ENCODE results near the gene PCDHGB6.
"Not testable (repeated sequence)": the region's sequence is repeated elsewhere in the genome, so short reads cannot be mapped to it uniquely, and the experiment has no call there.

Gene PCDHGB6

DNA sequence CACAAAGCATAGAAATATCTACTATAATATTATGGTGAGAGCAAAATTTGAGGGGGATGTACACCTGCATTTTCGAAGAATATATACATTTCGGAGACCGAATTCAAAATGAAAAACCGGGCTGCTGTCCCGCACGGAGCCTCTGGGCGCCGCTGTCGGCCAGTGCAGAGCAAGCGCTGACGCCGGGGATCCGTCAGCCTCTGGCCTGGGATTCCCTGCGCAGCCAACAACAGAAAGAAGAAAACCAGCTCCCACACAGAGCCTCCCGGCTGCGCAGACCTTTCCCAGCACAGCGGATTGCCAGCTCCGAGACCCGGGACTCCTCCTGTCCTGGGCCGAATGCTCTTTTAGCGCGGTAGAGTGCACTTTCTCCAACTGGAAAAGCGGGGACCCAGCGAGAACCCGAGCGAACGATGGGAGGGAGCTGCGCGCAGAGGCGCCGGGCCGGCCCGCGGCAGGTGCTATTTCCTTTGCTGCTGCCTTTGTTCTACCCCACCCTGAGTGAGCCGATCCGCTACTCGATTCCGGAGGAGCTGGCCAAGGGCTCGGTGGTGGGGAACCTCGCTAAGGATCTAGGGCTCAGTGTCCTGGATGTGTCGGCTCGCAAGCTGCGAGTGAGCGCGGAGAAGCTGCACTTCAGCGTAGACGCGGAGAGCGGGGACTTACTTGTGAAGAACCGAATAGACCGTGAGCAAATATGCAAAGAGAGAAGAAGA, at the start of gene PCDHGB6:
TSS of gene PCDHGB6 (plus strand) at position 232 of the 716 bp plus-strand sequence. CDS start at position 414, 182 bp downstream.
- not testable (repeated sequence) for DNase-seq (ENCODE audit: low read depth)

DNA sequence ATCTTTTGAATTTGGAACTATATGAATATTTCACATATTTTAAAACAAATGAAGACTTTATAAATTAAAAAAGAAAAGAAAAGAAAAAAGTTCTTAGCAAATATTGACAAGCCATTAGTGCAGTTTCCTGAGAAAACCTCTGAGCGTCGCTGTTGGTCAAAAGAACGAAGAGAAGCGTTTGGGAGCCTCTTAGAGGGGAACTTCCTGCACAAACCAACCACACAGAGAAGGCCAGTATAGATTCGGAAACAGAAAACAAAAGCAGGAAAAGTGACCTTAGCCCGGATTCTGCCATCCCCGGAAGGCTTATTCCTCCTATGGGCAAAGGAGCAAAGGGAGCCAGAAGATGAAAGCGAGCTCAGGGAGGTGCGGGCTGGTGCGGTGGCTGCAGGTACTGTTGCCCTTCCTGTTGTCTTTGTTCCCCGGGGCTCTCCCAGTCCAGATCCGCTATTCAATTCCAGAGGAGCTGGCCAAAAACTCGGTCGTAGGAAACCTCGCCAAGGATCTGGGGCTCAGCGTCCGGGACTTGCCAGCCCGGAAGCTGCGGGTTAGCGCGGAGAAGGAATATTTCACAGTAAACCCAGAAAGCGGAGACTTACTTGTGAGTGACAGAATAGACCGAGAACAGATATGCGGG, 47.9 kb upstream of the PCDHGB6 start, which contains the start of gene PCDHGB2:
TSS of gene PCDHGB2 (plus strand) at position 205 of the 637 bp plus-strand sequence. CDS start at position 347, 142 bp downstream.
- no peak for DNase-seq (ENCODE audit: low read depth)

DNA sequence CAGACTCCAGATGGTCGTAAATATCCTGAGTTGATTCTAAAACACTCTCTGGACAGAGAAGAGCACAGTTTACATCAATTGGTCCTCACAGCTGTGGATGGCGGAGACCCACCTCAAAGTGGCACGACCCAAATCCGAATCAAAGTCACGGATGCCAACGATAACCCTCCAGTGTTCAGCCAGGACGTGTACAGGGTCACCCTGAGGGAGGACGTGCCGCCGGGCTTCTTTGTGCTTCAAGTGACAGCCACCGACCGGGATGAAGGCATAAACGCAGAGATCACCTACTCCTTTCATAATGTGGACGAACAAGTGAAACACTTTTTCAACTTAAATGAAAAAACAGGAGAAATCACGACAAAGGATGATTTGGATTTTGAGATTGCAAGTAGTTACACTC, 47.1 kb upstream of the PCDHGB6 start:
- no peak for DNase-seq (ENCODE audit: low read depth)

DNA sequence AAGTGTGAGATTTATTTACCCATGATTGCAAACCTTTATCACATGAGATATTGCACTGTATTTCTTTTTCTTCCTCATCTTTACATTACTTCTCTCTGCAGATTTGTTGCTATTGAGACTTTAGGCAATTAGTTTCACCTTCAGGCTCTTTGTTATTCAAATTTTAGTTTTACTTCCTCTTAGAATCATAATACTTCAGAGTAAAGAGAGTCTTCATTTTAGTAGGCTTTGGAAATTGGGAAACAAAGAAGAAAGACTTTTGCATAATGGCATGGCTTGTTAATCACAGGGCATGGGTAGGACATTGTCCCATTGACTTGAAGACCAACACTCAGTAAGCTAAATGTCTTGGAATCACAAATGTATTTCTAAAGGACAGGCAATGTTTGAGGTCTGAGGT, 45.1 kb upstream of the PCDHGB6 start:
- DNase-seq (ENCODE audit: low read depth), result no peak

DNA sequence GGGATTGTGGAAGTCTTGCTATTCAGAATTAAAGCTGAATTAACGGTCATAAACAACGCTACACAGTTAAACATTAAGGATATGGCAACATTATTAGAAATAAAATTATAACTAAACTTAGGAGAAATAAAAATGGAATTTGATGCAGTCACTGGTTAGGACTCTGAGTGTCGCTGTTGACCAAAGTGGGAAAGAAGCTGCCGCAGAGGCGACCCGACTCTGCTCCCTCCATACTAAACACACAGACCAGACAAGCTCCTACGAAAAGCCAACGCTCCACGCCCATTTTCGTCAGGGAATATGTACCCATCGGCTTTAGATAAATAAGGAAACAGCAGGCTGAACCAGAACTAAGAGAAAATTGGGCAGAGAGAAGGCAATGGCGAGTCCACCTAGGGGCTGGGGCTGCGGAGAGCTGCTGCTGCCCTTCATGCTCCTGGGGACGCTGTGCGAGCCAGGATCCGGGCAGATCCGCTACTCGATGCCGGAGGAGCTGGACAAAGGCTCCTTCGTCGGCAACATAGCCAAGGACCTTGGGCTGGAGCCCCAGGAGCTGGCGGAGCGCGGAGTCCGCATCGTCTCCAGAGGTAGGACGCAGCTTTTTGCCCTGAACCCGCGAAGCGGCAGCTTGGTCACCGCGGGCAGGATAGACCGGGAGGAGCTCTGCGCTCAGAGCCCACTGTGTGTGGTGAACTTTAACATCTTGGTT, 43.7 kb upstream of the PCDHGB6 start, which contains the start of gene PCDHGA5:
TSS of gene PCDHGA5 (plus strand) at position 211 of the 709 bp plus-strand sequence. CDS start at position 380, 169 bp downstream.
- DNase-seq (ENCODE audit: low read depth), result no peak

DNA sequence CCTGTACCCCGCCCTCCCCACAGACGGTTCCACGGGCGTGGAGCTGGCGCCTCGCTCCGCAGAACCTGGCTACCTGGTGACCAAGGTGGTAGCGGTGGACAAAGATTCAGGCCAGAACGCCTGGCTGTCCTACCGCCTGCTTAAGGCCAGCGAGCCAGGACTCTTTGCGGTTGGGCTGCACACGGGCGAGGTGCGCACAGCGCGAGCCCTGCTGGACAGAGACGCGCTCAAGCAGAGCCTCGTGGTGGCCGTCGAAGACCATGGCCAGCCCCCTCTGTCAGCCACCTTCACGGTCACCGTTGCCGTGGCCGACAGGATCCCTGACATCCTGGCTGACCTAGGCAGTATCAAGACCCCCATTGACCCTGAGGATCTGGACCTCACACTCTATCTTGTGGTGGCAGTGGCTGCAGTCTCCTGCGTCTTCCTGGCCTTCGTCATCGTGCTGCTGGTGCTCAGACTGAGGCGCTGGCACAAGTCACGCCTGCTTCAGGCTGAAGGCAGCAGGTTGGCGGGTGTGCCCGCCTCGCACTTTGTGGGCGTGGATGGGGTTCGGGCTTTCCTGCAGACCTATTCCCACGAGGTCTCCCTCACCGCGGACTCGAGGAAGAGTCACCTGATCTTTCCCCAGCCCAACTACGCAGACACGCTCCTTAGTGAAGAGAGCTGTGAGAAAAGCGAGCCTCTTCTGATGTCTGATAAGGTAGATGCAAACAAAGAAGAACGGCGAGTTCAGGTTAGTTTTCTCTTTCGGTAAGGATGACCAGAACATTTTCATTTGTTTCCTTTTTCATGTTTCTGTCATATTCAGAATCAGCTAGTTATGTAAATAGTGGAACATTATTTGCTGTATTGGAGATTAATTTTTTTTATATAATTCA, 41.6 kb upstream of the PCDHGB6 start:
- no peak for DNase-seq (ENCODE audit: low read depth)

DNA sequence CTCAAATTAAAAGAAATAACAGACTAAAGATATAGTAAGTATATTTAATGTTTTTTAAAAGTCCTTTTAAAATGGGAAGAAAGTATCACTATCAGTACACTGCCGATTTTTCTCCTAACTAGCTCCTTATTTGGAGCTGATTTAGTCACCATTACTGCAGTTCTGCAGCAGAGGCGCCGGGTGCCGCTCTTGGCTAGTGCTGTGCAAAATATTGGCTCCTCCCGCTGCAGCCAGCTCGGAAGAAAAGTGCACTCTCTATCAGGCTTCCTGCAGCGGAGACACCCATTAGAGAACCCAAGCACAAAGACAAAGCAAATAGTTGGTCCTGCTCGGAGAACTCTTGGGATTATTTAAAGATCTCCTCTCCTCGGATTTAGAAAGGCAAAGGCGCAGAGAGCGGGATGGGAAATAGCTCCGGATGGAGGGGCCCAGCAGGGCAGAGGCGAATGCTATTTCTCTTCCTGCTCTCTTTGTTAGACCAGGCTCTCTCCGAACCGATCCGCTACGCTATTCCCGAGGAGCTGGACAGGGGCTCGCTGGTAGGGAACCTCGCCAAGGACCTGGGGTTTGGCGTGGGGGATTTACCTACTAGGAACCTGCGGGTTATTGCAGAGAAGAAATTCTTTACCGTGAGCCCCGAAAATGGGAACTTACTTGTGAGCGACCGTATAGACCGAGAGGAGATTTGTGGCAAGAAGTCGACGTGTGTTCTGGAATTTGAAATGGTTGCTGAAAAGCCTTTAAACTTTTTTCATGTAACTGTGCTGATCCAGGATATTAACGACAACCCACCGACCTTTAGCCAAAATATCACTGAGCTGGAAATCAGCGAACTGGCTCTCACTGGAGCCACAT, 37.6 kb upstream of the PCDHGB6 start, which contains the start of gene PCDHGB3:
TSS of gene PCDHGB3 (plus strand) at position 249 of the 855 bp plus-strand sequence. CDS start at position 402, 153 bp downstream.
- peak; percentile 11 for DNase-seq (ENCODE audit: low read depth)

DNA sequence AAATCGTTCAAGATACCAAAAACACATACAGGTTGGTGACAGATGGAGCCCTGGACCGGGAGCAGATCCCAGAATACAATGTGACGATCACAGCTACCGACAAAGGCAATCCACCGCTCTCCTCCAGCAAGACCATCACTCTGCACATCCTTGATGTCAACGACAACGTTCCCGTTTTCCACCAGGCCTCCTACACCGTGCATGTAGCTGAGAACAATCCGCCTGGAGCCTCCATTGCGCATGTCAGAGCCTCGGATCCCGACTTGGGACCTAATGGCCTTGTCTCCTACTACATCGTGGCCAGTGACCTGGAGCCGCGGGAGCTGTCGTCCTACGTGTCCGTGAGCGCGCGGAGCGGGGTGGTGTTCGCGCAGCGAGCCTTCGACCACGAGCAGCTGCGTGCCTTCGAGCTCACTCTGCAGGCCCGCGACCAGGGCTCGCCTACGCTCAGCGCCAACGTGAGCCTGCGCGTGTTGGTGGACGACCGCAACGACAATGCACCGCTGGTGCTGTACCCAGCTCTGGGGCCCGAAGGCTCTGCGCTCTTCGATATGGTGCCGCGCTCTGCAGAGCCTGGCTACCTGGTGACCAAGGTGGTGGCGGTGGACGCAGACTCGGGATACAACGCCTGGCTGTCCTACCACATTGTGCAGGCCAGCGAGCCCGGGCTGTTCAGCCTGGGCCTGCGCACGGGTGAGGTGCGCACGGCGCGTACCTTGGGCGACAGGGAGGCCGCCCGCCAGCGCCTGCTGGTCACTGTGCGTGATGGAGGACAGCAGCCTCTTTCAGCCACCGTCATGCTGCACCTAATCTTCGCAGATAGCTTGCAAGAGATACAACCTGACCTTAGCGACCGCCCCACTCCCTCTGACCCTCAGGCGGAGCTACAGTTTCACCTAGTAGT, 36.0 kb upstream of the PCDHGB6 start:
- DNase-seq (ENCODE audit: low read depth), result no peak

DNA sequence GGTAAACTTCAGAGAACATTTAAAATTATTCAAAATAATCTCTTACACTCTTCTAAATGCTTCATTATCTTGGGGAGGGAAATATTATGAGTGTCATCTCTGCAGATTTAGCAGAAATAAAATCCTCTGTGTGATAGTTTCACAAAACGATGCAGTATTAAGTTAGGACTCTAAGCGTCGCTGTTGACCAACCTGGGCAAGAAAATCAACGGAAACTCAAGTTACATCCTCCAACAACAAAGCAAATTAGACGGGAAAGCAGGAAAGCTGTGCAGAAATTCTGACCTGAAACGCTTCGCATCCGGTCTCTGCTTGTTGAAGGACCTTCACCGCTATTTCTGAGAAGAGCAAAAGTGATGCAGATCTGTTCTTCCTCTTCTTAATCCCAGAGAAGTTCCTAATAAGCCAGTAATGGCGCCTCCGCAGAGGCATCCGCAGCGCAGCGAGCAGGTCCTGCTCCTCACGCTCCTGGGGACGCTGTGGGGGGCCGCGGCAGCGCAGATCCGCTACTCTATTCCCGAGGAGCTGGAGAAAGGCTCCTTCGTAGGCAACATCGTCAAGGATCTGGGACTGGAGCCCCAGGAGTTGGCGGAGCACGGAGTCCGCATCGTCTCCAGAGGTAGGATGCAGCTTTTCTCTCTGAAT, 34.0 kb upstream of the PCDHGB6 start, which contains the start of gene PCDHGA6:
TSS of gene PCDHGA6 (plus strand) at position 219 of the 645 bp plus-strand sequence. CDS start at position 412, 193 bp downstream.
- no peak for DNase-seq (ENCODE audit: low read depth)

DNA sequence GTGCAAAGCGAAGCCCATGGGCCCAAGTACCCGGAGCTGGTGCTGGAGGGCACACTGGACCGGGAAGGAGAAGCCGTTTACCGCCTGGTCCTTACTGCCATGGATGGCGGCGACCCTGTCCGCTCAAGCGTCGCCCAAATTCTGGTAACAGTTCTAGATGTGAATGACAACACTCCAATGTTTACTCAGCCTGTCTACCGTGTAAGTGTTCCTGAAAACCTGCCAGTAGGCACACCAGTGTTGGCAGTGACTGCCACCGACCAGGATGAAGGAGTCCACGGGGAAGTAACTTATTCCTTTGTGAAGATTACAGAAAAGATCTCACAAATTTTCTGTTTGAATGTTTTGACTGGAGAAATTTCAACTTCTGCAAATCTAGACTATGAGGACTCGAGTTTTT, 33.2 kb upstream of the PCDHGB6 start:
- no peak for DNase-seq (ENCODE audit: low read depth)

DNA sequence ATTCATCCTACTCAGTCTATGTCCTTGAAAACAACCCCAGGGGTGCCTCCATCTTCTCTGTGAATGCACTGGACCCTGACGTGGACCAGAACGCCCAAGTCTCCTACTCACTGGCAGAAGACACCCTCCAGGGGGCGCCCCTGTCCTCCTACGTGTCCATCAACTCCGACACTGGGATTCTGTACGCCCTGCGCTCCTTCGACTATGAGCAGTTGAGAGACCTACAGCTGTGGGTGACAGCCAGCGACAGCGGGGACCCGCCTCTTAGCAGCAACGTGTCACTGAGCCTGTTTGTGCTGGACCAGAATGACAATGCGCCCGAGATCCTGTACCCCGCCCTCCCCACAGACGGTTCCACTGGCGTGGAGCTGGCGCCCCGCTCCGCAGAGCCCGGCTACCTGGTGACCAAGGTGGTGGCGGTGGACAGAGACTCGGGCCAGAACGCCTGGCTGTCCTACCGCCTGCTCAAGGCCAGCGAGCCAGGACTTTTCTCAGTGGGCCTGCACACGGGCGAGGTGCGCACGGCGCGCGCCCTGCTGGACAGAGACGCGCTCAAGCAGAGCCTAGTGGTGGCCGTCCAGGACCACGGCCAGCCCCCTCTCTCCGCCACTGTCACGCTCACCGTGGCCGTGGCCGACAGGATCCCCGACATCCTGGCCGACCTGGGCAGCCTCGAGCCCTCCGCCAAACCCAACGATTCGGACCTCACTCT, 32.2 kb upstream of the PCDHGB6 start:
- not testable (repeated sequence) for DNase-seq (ENCODE audit: low read depth)

DNA sequence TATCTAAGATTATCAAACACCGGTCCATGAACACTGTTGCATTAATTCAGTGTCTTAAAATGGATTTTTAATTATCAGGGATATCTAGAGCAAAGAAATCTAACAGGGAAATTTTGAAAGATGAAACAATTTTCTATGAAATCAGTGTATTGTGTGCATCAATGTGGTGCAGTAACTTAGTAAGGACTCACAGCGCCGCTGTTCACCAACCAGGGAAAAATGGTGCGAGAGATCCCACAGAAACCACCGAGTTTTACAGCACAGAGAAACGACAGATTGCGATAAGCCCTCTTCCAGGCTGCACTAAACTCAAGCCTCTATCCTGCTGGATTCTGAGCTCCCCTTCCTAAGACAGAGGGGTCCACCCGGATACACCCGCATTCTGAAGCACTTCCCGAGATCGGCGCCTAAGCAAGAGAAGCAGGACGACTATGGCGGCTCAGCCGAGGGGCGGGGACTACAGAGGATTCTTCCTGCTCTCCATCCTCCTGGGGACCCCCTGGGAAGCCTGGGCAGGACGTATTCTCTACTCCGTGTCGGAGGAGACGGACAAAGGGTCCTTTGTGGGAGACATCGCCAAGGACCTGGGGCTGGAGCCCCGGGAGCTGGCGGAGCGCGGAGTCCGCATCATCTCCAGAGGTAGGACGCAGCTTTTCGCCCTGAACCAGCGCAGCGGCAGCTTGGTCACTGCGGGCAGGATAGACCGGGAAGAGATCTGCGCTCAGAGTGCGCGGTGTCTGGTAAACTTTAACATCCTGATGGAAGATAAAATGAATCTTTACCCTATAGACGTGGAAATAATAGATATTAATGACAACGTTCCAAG, 25.1 kb upstream of the PCDHGB6 start, which contains the start of gene PCDHGA7:
TSS of gene PCDHGA7 (plus strand) at position 274 of the 826 bp plus-strand sequence. CDS start at position 432, 158 bp downstream.
- no peak for DNase-seq (ENCODE audit: low read depth)

DNA sequence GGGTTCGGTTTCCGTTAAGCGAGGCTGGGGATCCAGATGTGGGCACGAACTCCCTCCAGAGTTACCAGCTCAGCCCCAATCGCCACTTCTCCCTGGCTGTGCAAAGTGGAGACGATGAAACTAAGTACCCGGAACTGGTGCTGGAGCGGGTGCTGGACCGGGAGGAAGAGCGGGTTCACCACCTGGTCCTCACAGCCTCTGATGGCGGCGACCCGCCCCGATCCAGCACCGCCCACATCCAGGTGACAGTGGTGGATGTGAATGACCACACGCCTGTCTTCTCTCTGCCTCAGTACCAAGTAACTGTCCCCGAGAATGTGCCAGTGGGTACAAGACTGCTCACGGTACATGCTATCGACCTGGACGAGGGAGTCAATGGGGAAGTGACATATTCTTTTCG, 24.5 kb upstream of the PCDHGB6 start:
- DNase-seq (ENCODE audit: low read depth), result no peak

DNA sequence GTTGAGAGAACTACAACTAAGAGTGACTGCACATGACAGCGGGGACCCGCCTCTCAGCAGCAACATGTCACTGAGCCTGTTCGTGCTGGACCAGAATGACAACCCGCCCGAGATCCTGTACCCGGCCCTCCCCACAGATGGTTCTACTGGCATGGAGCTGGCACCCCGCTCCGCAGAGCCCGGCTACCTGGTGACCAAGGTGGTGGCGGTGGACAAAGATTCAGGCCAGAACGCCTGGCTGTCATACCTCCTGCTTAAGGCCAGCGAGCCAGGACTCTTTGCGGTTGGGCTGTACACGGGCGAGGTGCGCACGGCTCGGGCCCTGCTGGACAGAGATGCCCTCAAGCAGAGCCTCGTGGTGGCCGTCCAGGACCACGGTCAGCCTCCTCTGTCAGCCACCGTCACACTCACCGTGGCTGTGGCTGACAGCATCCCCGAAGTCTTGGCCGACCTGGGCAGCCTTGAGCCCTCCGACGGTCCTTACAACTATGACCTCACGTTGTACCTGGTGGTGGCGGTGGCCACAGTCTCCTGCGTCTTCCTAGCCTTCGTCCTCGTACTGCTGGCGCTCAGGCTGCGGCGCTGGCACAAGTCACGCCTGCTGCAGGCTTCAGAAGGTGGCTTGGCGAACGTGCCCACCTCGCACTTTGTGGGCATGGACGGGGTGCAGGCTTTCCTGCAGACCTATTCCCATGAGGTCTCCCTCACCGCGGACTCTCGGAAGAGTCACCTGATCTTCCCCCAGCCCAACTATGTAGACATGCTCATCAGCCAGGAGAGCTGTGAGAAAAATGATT, 23.2 kb upstream of the PCDHGB6 start:
- DNase-seq (ENCODE audit: low read depth), result no peak

DNA sequence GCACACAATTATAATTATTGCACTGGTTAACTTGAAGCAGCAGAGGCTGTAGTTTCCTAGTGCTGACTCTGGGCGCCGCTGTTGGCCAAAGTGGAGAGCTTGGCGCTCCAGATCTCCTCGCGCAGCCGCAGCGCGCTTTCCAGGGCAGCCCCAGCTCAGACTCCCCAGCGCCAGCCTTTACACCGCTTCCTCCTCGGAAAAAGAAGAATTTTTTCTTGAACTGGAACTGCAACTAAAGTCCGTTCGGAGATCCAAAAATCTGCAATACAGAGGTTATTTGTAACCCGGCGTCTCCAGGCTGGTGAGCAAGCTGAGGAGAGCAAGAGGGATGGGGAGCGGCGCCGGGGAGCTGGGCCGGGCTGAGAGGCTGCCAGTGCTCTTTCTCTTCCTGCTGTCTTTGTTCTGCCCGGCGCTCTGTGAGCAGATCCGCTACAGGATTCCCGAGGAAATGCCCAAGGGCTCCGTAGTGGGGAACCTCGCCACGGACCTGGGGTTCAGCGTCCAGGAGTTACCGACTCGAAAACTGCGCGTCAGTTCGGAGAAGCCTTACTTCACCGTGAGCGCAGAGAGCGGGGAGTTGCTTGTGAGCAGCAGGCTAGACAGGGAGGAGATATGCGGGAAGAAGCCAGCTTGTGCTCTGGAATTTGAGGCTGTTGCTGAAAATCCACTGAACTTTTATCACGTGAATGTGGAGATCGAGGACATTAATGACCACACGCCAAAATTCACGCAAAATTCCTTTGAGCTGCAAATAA, 20.1 kb upstream of the PCDHGB6 start, which contains the start of gene PCDHGB4:
TSS of gene PCDHGB4 (plus strand) at position 142 of the 755 bp plus-strand sequence. CDS start at position 329, 187 bp downstream.
- DNase-seq (ENCODE audit: low read depth), result not testable (repeated sequence)

Data from stimulated activated CD8-positive, alpha-beta memory T cell treated with anti-CD3 and anti-CD28 coated beads, Interleukin-15, amount 100 ng/mL, for 1 hour (primary cell).